GOT3 (cell line): Measurements from ENCODE around the gene LRRC40.

ENCODE experiments used
- DNase-seq: peaks from one replicate; lab custom pipeline; 2025; ENCODE audit warnings: mixed read lengths; lab: John Stamatoyannopoulos, UW

Gene LRRC40

GRCh38 chr1:70115315-70115714, 90.1 kb downstream of the LRRC40 start:
- no peak for DNase-seq

DNA sequence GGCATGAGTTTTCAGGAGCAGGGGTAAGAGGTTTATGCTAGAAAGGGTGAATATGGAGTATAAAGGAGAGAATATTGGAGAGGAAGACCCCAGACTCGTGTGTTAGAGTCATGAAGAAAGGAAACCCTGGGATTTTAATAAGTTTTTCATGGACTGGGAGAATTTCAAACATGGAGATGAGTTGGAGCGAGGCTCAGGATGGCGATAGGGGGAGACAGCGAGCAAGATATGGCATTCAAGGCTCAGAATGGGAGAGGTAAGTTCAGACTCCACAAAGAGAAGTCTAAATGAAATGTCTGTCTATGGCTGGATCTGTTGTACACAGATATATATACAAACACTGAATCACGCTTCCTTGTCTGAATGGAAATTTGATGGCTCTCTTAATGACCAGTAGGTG, 92.5 kb downstream of the LRRC40 start:
- DNase-seq: no peak

- no peak for DNase-seq
Measured at GRCh38 chr1:70109241-70109640, 96.1 kb downstream of the LRRC40 start.

DNA sequence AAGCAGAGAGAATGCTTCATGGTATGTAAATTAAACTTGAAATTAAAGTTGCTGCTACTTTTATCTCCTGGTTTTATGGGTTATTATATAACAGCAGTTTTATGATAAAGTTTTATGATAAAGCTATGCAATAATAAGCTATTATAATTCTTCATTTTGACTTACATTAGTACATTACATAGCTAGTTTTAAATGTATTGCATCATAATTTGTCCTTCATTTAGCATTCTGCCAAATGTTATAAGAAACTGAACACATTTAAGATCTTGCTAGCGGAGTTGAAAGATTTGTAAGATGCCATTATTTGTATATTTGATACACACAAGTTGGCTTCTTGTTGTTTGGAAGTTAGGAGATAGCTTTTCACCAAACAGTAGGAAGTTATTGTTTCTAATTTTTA, 101.6 kb downstream of the LRRC40 start:
- DNase-seq: no peak

DNA sequence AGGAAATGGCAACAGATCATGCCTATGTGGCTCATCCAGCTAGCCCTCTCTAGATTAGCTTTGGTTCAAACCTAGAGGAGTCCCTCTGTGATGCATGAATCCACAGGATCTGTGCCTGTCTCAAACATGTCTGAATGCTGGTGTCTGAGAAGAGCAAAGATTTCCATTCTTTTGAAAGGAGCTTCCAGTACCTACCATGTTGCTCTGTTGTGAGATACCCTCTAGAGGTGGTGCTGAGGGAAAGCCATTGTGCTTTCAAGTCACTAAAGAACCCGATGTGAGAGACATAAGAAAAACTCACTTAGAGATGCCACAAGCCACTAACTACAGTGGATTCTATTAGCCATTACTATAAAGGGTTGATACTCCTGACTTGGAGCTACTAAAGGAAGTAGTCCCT, 103.6 kb downstream of the LRRC40 start:
- DNase-seq: no peak

GRCh38 chr1:70101231-70101630, 104.1 kb downstream of the LRRC40 start:
- no peak for DNase-seq
